Measurements from ENCODE around the gene SULF2.

DNA sequence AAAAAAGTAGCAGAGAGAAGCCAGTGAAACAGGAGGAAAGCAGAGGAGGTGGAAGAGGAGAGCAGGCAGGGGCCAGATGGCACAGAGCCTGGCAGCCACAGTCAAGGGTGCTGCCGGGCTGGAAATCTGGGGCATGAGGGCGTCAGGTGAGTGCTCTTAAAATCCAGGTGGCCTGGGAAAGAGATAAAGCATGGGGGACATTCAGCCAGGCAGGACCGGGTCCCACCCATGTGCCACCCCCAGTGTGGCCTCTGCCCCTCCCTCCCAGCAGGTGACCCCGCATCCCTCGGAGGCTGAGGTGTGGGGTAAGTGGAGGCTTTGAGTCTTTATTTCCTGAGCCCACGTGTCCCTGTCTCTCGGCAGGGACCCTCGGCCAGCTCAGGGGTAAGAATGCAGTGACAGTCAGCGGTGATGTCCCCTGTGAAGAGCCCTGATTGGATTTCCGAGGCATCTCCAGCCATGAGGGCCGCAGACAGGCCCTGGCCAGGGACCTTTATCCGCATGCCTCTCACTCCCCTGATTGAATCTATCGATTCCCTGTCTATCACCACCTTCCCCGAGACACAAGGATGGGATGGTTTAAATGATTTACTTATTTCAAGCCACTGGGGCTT is 33.8 kb upstream of the SULF2 start:
- no peak for TF ChIP-seq SP1 (IDR thresholded peaks at IDR 0.05)
- no peak for TF ChIP-seq L3MBTL2 (conservative IDR thresholded peaks at IDR 0.05)
- TF ChIP-seq ZNF384 (IDR thresholded peaks at IDR 0.05) = no peak
- TF ChIP-seq FOXM1 (IDR thresholded peaks at IDR 0.05; ENCODE audit: borderline replicate concordance) = no peak
- no peak for TF ChIP-seq ELF4 (IDR thresholded peaks at IDR 0.05)
